GM12892 (cell line): ENCODE results near the gene MGAT3.

ENCODE experiments used
- POLR2A ChIP-seq: IDR thresholded peaks from 2 replicates; pipeline ENCODE4 v1.6.1; 2011; ENCODE audit warnings: low read depth, low read length, control low read depth
- POLR2AphosphoS5 ChIP-seq: IDR thresholded peaks from 2 replicates; pipeline ENCODE4 v1.6.1; 2011; ENCODE audit warnings: low read depth, low read length, control low read depth

DNA sequence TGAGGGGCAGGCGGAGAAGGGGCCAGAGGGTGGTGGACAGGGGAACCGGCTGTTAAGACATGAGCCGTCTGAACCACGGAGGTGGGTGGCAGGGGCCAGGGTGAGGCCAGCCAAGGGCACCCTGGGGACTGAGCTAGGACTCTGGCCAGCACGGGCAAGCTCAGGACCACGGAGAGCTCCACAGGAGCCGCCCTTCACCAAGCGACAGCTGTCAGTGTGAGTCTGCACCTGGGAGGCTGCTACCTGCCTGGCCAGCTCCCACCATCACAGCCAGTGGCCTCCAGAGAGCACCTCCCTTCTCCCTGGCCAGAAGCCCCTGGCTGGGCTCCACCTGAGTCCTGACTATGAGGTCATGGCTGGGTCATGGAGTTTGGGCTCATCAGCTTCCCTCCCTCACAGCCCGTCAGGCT is 21.6 kb downstream of the MGAT3 start:
- TF ChIP-seq POLR2A (no peak), POLR2AphosphoS5 (no peak)
